HepG2 (cell line): Measurements from ENCODE around the gene STON1. TPM values are rescaled to one million over a fixed set of nuclear protein-coding genes. Genes with fewer than 3 reads are reported as not detected.

Experiments used
- ATAC-seq: fragments of 200-7000 bp; cut with Tn5 transposase; 3 replicates; pipeline ENCODE4 v1.9.1; 2020; ENCODE audit warnings: mild to moderate bottlenecking, moderate library complexity
- BruUV-seq: library from RNA; stranded (reverse); fragments of 400-500 nt; replicated peaks from 2 replicates; lab custom pipeline; 2021; lab: Mats Ljungman, UMichigan
- CTCF ChIA-PET: fragments of 300-600 bp; formaldehyde crosslinking; extraction: SDS; loops from one replicate; lab custom pipeline; 2021; ENCODE audit warnings: low total read pairs, inconsistent platforms, low intra/inter-chr PET ratio; lab: Yijun Ruan, JAX
- POLR2A ChIA-PET: fragments of 350-600 bp; sonication (Branson Sonifier 250); formaldehyde crosslinking; loops from one replicate; lab custom pipeline; 2020; ENCODE audit warnings: antibody characterized with exemption, inconsistent platforms; lab: Yijun Ruan, JAX
- DNase-seq: peaks from one replicate; pipeline ENCODE4 v3.0.0-alpha.2; 2015; ENCODE audit warnings: low spot score
- FAIRE-seq: peaks from 3 replicates; lab custom pipeline; 2011; peaks lifted over from hg19 to GRCh38; lab: Jason Lieb, UNC
- H2AFZ ChIP-seq: one replicate; pipeline ENCODE4 v1.6.1; 2011; ENCODE audit warnings: low read length, inconsistent platforms
- H3K27ac ChIP-seq: fragments of 300-600 bp; 3 replicates; pipeline ENCODE4 v1.8.0; 2011; ENCODE audit warnings: mixed run types, mild to moderate bottlenecking, mixed read lengths, low read length, inconsistent platforms; ENCODE audit not compliant: insufficient read depth; ENCODE audit errors: extremely low read length
- H3K27me3 ChIP-seq, 2 experiments: fragments of 200-600 bp in 1 of 2; 2 replicates in 1 of 2; 3 replicates in 1 of 2; pipeline versions ENCODE4 v1.6.0 to v1.8.0; 2011; ENCODE audit warnings: low read length in 2 of 2, mild to moderate bottlenecking in 2 of 2, moderate library complexity in 2 of 2, inconsistent platforms in 1 of 2; ENCODE audit not compliant: insufficient read depth in 2 of 2, control insufficient read depth in 1 of 2
- H3K36me3 ChIP-seq, 2 experiments: fragments of 200-600 bp in 1 of 2; replicated peaks in 1 of 2; 2 replicates in 1 of 2; 3 replicates in 1 of 2; pipeline versions ENCODE4 v1.5.1 to v1.8.0; 2011; ENCODE audit warnings: low read length in 2 of 2, inconsistent platforms in 1 of 2; ENCODE audit not compliant: insufficient read depth in 2 of 2, control insufficient read depth in 1 of 2
- H3K4me1 ChIP-seq: 2 replicates; pipeline ENCODE4 v1.5.1; 2012; ENCODE audit warnings: low read length, inconsistent platforms; ENCODE audit not compliant: insufficient read depth
- H3K4me2 ChIP-seq: 2 replicates; pipeline ENCODE4 v1.6.0; 2011; ENCODE audit warnings: low read depth, low read length, inconsistent platforms
- H3K4me3 ChIP-seq, 3 experiments: fragments of 200-600 bp in 1 of 3; sonication (generic), shearing (Covaris generic) in 1 of 3; replicated peaks in 1 of 3; 2 replicates each; pipeline ENCODE4 v1.5.1; 2011 to 2016; ENCODE audit warnings: low read length in 3 of 3, inconsistent platforms in 2 of 3, low read depth in 2 of 3, mild to moderate bottlenecking in 2 of 3, control low read depth in 1 of 3, mixed read lengths in 1 of 3; ENCODE audit not compliant: insufficient read depth in 1 of 3
- H3K79me2 ChIP-seq: one replicate; pipeline ENCODE4 v1.6.1; 2011; ENCODE audit warnings: low read length, inconsistent platforms; ENCODE audit not compliant: insufficient read depth
- H3K9ac ChIP-seq: 2 replicates; pipeline ENCODE4 v1.6.0; 2011; ENCODE audit warnings: mild to moderate bottlenecking, low read depth, low read length, inconsistent platforms; ENCODE audit not compliant: insufficient read depth
- H3K9me3 ChIP-seq: 2 replicates; pipeline ENCODE4 v1.5.1; 2012; ENCODE audit warnings: mild to moderate bottlenecking, low read length
- H4K20me1 ChIP-seq: 2 replicates; pipeline ENCODE4 v1.6.0; 2011; ENCODE audit warnings: inconsistent platforms, mild to moderate bottlenecking, low read length, moderate library complexity; ENCODE audit not compliant: insufficient read depth
- ETV6 ChIP-seq: sonication (generic); formaldehyde crosslinking; conservative IDR thresholded peaks from 2 replicates; pipeline ENCODE4 v1.4.0; 2020; ENCODE audit warnings: missing genetic modification reagents
- FOSL2 ChIP-seq: sonication (generic); formaldehyde crosslinking; IDR thresholded peaks from 2 replicates; pipeline ENCODE4 v1.4.0; 2020; ENCODE audit warnings: missing genetic modification reagents
- HES4 ChIP-seq: sonication (generic); formaldehyde crosslinking; IDR thresholded peaks from 2 replicates; pipeline ENCODE4 v1.9.0; 2021; ENCODE audit warnings: mild to moderate bottlenecking, missing genetic modification reagents, borderline replicate concordance
- HNRNPLL ChIP-seq: fragments of 200-400 bp; formaldehyde crosslinking; IDR thresholded peaks from 2 replicates; pipeline ENCODE4 v1.6.1; 2017; ENCODE audit warnings: mild to moderate bottlenecking, low read depth, low read length; ENCODE audit not compliant: poor library complexity, severe bottlenecking
- KLF9 ChIP-seq: IDR thresholded peaks from 2 replicates; pipeline ENCODE4 v1.6.1; 2016; ENCODE audit warnings: low read depth
- MAFK ChIP-seq, 2 experiments: IDR thresholded peaks in 1 of 2; conservative IDR thresholded peaks in 1 of 2; 2 replicates each; pipeline ENCODE4 v1.6.1; 2011; ENCODE audit warnings: improper control_type of control experiment in 2 of 2, low read length in 2 of 2
- RAD21 ChIP-seq: fragments of 450-650 bp; formaldehyde crosslinking; IDR thresholded peaks from 2 replicates; pipeline ENCODE4 v1.5.0; 2020; ENCODE audit warnings: mild to moderate bottlenecking
- SETDB1 ChIP-seq: sonication (generic); formaldehyde crosslinking; IDR thresholded peaks from 2 replicates; pipeline ENCODE4 v1.5.1; 2020; ENCODE audit warnings: missing genetic modification reagents, mild to moderate bottlenecking, borderline replicate concordance
- USF2 ChIP-seq, 2 experiments: sonication (generic) in 1 of 2; formaldehyde crosslinking in 1 of 2; IDR thresholded peaks; 2 replicates each; pipeline versions ENCODE4 v1.5.1 to v1.6.1; 2011 to 2020; ENCODE audit warnings: borderline replicate concordance in 1 of 2, low read depth in 1 of 2, low read length in 1 of 2, mild to moderate bottlenecking in 1 of 2, missing genetic modification reagents in 1 of 2, moderate library complexity in 1 of 2
- ZBTB1 ChIP-seq: sonication (generic); formaldehyde crosslinking; IDR thresholded peaks from 2 replicates; pipeline ENCODE4 v1.4.0; 2020; ENCODE audit warnings: missing genetic modification reagents, borderline replicate concordance
- ZC3H13 ChIP-seq: sonication (generic); formaldehyde crosslinking; IDR thresholded peaks from 2 replicates; pipeline ENCODE4 v1.8.1; 2023; ENCODE audit warnings: mild to moderate bottlenecking, missing genetic modification reagents, moderate library complexity
- ZNF232 ChIP-seq: sonication (generic); formaldehyde crosslinking; IDR thresholded peaks from 2 replicates; pipeline ENCODE4 v1.4.0; 2020; ENCODE audit warnings: missing genetic modification reagents, borderline replicate concordance
- ZNF282 ChIP-seq: fragments of 450-650 bp; IDR thresholded peaks from 2 replicates; pipeline ENCODE4 v1.6.1; 2018; ENCODE audit not compliant: partially characterized antibody
- ZNF556 ChIP-seq: sonication (generic); formaldehyde crosslinking; IDR thresholded peaks from 2 replicates; pipeline ENCODE4 v1.4.0; 2020; ENCODE audit warnings: mild to moderate bottlenecking, missing genetic modification reagents, borderline replicate concordance
- ZNF607 ChIP-seq: sonication (generic); formaldehyde crosslinking; IDR thresholded peaks from 2 replicates; pipeline ENCODE4 v1.5.1; 2020; ENCODE audit warnings: missing genetic modification reagents, mild to moderate bottlenecking, borderline replicate concordance
- ZNF674 ChIP-seq: sonication (generic); formaldehyde crosslinking; IDR thresholded peaks from 2 replicates; pipeline ENCODE4 v1.5.0; 2020; ENCODE audit warnings: low read depth, mild to moderate bottlenecking, missing genetic modification reagents
- ZSCAN29 ChIP-seq: sonication (generic); formaldehyde crosslinking; conservative IDR thresholded peaks from 2 replicates; pipeline ENCODE4 v1.4.0; 2020; ENCODE audit warnings: mild to moderate bottlenecking, missing genetic modification reagents
- WGBS: methylation state at CpG from one replicate; pipeline ENCODE4 v1.1.6; 2017; ENCODE audit warnings: low lambda C conversion rate; 5-methylcytosine and 5-hydroxymethylcytosine counted together
- in situ Hi-C: cut with HindIII; loops from 2 replicates; pipeline ENCODE4 v1.10.0; 2017; ENCODE audit warnings: low pct_unique_long_range_greater_than_20kb; ENCODE audit not compliant: extremely low pct_ligation_motif_present
- intact Hi-C: fragments of 100-400 bp; cut with micrococcal nuclease; formaldehyde crosslinking; loops from one replicate; pipeline ENCODE4 v1.10.0; 2022; ENCODE audit not compliant: unreplicated experiment
- polyA plus RNA-seq, 8 experiments: library from polyadenylated mRNA; depleted of rRNA in 3 of 8; stranded (reverse) in 7 of 8; unstranded in 1 of 8; fragments of >200 nt; fragmentation: Illumina TruSeq in 4 of 8; extraction: Trizol in 4 of 8; gene quantifications; 2 replicates each; pipeline versions ENCODE4 v1.2.1 to v1.2.3, GENCODE V29; 2011 to 2016; ENCODE audit warnings: low read depth in 4 of 8, missing spikeins in 1 of 8, mixed read lengths in 1 of 8; ENCODE audit not compliant: insufficient read depth in 1 of 8
- total RNA-seq, 5 experiments: library from RNA; depleted of rRNA; stranded (reverse); fragments of >200 nt; fragmentation: Illumina TruSeq; extraction: Trizol; gene quantifications; 2 replicates each; pipeline ENCODE4 v1.2.3, GENCODE V29; 2016; ENCODE audit warnings: low read depth in 1 of 5

Gene STON1
- total and polyA plus RNA-seq, 2 of the 13 experiments (the other 11 are each of a cell fraction or from before 2014, with no cell fraction given), result 0.09 to 0.28 TPM

- Histone ChIP-seq H3K79me2 (no peaks in the 10 kb centered on the region), H3K36me3 (peaks cover 3 to 11% of the 10 kb centered on the region in 2 experiments; a peak in 4 of 5 replicates), H3K27ac (no peak overlapping the region), H3K4me2 (no peak overlapping the region), H3K9ac (no peak overlapping the region), H3K4me3 (no peak overlapping the region), H4K20me1 (no peaks in the 10 kb centered on the region), H3K9me3 (no peaks in the 10 kb centered on the region), H3K27me3 (no peaks in the 10 kb centered on the region), H3K4me1 (peaks cover 17% of the 10 kb centered on the region), H2AFZ (no peak overlapping the region)
- ChIA-PET CTCF (no interaction called here), POLR2A (no interaction called here)
- FAIRE-seq, result no peak
- no peak for DNase-seq
- no TSS peak for BruUV-seq
- WGBS, result 96% methylated on average over 4 of the region's 4 CpGs
- TF ChIP-seq FOSL2 (CRISPR knock-in tag) (0 out of 2 replicates have a peak, but pooled peaks have one; percentile 30), ZC3H13 (CRISPR knock-in tag) (no peak), MAFK (conservative IDR thresholded peaks at IDR 0.05 in 1 of 2, IDR thresholded peaks at IDR 0.05 in 1 of 2; ENCODE audit: low read length in 2 of 2) (0 out of 4 replicates have a peak, but pooled peaks of 1 of the 2 experiments have one; percentile 8)
- ATAC-seq, result no peak
- intact Hi-C loops (no loop called here), in situ Hi-C loops (no loop called here)
Observed at GRCh38 chr2:48504647-48505327, 25.2 kb upstream of the STON1 start.

GRCh38 chr2:48507111-48507510 lies 22.8 kb upstream of the STON1 start:
- Histone ChIP-seq H3K27ac (no peak overlapping the region), H3K79me2 (no peaks in the 10 kb centered on the region), H3K4me1 (peaks cover 17% of the 10 kb centered on the region), H3K9ac (no peak overlapping the region), H2AFZ (no peak overlapping the region), H3K27me3 (no peaks in the 10 kb centered on the region), H4K20me1 (no peaks in the 10 kb centered on the region), H3K4me3 (no peak overlapping the region), H3K36me3 (peaks cover 7 to 13% of the 10 kb centered on the region in 2 experiments; a peak in 4 of 5 replicates), H3K9me3 (no peaks in the 10 kb centered on the region), H3K4me2 (no peak overlapping the region)
- no peak for FAIRE-seq
- BruUV-seq, result no TSS peak
- CTCF ChIA-PET, result no interaction called here
- POLR2A ChIA-PET, result no interaction called here
- no peak for ATAC-seq
- no peak for DNase-seq
- 95% methylated on average over 4 of the region's 4 CpGs for WGBS
- intact Hi-C loops (no loop called here), in situ Hi-C loops (no loop called here)
- TF ChIP-seq ETV6 (CRISPR knock-in tag) (no peak), ZNF674 (CRISPR knock-in tag) (no peak), ZSCAN29 (CRISPR knock-in tag) (no peak), KLF9 (no peak), USF2 (IDR thresholded peaks at IDR 0.05; ENCODE audit: low read depth, low read length) (no peak), USF2 (CRISPR knock-in tag; IDR thresholded peaks at IDR 0.05; ENCODE audit: borderline replicate concordance) (no peak), RAD21 (CRISPR knock-in tag) (no peak), HNRNPLL (no peak), SETDB1 (no peak), HES4 (CRISPR knock-in tag) (no peak), ZBTB1 (no peak), ZNF607 (CRISPR knock-in tag) (no peak), ZNF282 (no peak), ZNF556 (CRISPR knock-in tag) (no peak), ZNF232 (CRISPR knock-in tag) (no peak)
